ENCODE results near the gene CNTNAP2. TPM values are rescaled to one million over a fixed set of nuclear protein-coding genes. Genes with fewer than 3 reads are reported as not detected.
"Not testable (repeated sequence)": the region's sequence is repeated elsewhere in the genome, so short reads cannot be mapped to it uniquely, and the experiment has no call there.

Gene CNTNAP2
- total RNA-seq, 1 donor from 2014 or later = not detected

- intact Hi-C loops (cut with micrococcal nuclease) = no loop called here
Observed at GRCh38 chr7:146146831-146147486, 30.4 kb downstream of the CNTNAP2 start.

GRCh38 chr7:146150153-146150552, 33.6 kb downstream of the CNTNAP2 start:
- intact Hi-C loops (cut with micrococcal nuclease) = no loop called here

- intact Hi-C loops (cut with micrococcal nuclease) = no loop called here
Observed at GRCh38 chr7:146172112-146172511, 55.5 kb downstream of the CNTNAP2 start.

- intact Hi-C loops (cut with micrococcal nuclease) = no loop called here
Observed at GRCh38 chr7:146175716-146176115, 59.1 kb downstream of the CNTNAP2 start.

GRCh38 chr7:146176860-146177259, 60.3 kb downstream of the CNTNAP2 start:
- intact Hi-C loops (cut with micrococcal nuclease) = no loop called here

GRCh38 chr7:146177301-146177700, 60.7 kb downstream of the CNTNAP2 start:
- intact Hi-C loops (cut with micrococcal nuclease) = no loop called here

GRCh38 chr7:146185844-146186243, 69.2 kb downstream of the CNTNAP2 start:
- intact Hi-C loops (cut with micrococcal nuclease) = no loop called here

- intact Hi-C loops (cut with micrococcal nuclease) = not testable (repeated sequence)
Observed at GRCh38 chr7:146191428-146191827, 74.8 kb downstream of the CNTNAP2 start.

GRCh38 chr7:146201945-146202344, 85.3 kb downstream of the CNTNAP2 start:
- intact Hi-C loops (cut with micrococcal nuclease) = no loop called here

- intact Hi-C loops (cut with micrococcal nuclease) = no loop called here
Observed at GRCh38 chr7:146206270-146206669, 89.7 kb downstream of the CNTNAP2 start.

- intact Hi-C loops (cut with micrococcal nuclease) = no loop called here
Observed at GRCh38 chr7:146208492-146208891, 91.9 kb downstream of the CNTNAP2 start.

- intact Hi-C loops (cut with micrococcal nuclease) = no loop called here
Observed at GRCh38 chr7:146214842-146215241, 98.2 kb downstream of the CNTNAP2 start.

GRCh38 chr7:146216396-146217041, 99.9 kb downstream of the CNTNAP2 start:
- intact Hi-C loops (cut with micrococcal nuclease) = no loop called here

GRCh38 chr7:146223851-146224250, 107.2 kb downstream of the CNTNAP2 start:
- intact Hi-C loops (cut with micrococcal nuclease) = no loop called here

GRCh38 chr7:146232604-146233003, 116.0 kb downstream of the CNTNAP2 start:
- intact Hi-C loops (cut with micrococcal nuclease) = no loop called here

GRCh38 chr7:146235195-146235594, 118.6 kb downstream of the CNTNAP2 start:
- intact Hi-C loops (cut with micrococcal nuclease) = no loop called here

- intact Hi-C loops (cut with micrococcal nuclease) = no loop called here
Observed at GRCh38 chr7:146242661-146243060, 126.1 kb downstream of the CNTNAP2 start.

- intact Hi-C loops (cut with micrococcal nuclease) = not testable (repeated sequence)
Observed at GRCh38 chr7:146247991-146248390, 131.4 kb downstream of the CNTNAP2 start.

GRCh38 chr7:146248744-146249143, 132.1 kb downstream of the CNTNAP2 start:
- intact Hi-C loops (cut with micrococcal nuclease) = not testable (repeated sequence)

- intact Hi-C loops (cut with micrococcal nuclease) = no loop called here
Observed at GRCh38 chr7:146249272-146249671, 132.7 kb downstream of the CNTNAP2 start.

GRCh38 chr7:146255609-146256008, 139.0 kb downstream of the CNTNAP2 start:
- intact Hi-C loops (cut with micrococcal nuclease) = no loop called here

- intact Hi-C loops (cut with micrococcal nuclease) = no loop called here
Observed at GRCh38 chr7:146262527-146262926, 145.9 kb downstream of the CNTNAP2 start.

GRCh38 chr7:146276888-146277287, 160.3 kb downstream of the CNTNAP2 start:
- intact Hi-C loops (cut with micrococcal nuclease) = no loop called here
